Activated CD4-positive, alpha-beta T cell treated with anti-CD3 and anti-CD28 coated beads, Interleukin-2, Interleukin-6, amounts not matched to agents 100 ng/mL and 50 ng/mL, durations not matched to agents 16 hours and 8 hours (primary cell): Measurements from ENCODE around the gene CS.
"Not testable (repeated sequence)": the region's sequence is repeated elsewhere in the genome, so short reads cannot be mapped to it uniquely, and the experiment has no call there.

Source experiments
- DNase-seq: peaks from one replicate; pipeline ENCODE4 v3.0.0-alpha.2; 2020

Gene CS

DNA sequence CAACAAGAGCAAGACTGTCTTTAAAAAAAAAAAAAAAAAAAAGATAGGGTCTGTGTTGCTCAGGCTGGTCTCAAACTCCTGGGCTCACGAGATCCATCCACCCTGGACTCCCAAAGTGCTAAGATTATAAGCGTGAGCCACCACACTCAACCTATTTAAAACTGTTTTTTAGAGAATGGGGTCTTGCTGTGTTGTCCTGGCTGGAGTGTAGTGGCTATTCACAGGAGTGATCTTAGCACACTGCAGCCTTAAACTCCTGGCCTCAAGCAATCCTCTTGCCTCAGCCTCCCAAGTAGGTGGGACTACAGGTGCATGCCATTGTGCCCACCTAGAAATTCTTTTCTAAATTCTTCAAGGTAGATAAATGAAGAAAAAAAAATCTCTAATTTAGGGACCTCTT is 25.8 kb downstream of the CS start:
- DNase-seq: no peak

DNA sequence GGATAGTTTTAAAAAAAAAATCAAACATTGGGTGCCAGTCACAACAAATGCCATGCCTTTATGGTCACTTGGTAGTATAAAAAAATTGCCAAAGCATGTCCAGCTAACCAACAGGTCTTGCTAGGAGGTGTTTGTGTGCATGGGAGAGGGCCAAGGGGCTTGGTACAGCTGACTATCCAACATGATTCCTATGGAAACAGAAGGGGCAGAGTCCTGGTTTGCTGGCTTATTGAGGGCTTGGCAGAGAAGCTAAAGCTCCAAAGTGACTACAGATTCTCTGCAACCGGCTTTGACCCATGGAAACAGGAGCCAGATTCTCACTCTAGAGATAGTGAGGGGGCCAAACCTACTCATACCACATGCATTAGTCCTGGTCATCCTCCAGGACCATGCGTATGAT is 27.7 kb downstream of the CS start:
- DNase-seq: not testable (repeated sequence)

DNA sequence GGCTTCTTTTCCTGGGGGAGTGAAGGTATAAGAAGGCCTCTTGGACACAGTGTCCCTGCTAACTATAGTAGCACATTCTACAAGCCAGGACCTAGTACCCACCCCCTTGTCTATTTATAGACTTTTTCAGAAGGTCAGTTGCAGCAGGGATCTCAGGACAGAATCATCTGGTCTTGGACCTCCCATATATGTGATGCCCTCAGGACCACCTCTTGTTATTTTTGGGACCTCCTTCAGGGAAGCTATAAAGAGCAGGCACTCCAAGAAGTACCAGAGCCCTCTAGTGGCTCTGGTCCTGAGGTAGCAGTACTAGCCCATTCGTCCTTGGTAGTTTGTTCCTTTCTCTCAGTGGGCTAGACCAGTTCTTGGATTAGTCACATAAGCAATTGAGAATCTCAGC is 29.1 kb downstream of the CS start:
- peak; percentile 17 for DNase-seq

DNA sequence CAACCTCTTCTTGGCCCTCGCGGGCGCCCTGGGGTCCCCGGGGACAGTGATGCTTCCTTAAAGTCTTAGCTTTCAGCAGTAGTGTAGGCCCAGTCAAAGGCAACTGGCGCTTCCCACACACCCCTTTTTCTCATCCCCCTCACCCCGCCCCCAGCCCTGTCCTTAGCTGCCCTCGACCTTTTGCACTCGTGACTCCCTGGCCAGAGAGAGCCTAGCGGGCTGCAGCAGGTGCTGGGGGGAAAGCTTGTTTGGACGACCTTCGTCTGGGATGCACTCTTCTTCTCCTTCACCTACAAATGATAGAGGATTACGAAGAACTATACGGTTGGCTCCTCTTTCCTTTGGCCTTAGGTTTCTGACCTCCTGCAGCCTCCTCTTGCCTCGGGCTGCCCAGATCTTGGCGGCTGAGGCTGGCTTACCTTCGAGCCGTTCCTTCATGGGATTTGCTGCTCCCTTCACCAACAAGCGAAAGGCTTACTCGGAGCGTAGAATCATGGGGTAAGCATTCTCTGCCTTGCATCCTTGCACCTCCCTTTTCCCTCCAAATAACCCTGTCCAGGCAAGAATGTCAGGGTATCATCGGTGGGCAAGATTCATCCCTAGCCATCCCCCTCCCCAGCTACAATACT is 32.6 kb downstream of the CS start:
- no peak for DNase-seq

DNA sequence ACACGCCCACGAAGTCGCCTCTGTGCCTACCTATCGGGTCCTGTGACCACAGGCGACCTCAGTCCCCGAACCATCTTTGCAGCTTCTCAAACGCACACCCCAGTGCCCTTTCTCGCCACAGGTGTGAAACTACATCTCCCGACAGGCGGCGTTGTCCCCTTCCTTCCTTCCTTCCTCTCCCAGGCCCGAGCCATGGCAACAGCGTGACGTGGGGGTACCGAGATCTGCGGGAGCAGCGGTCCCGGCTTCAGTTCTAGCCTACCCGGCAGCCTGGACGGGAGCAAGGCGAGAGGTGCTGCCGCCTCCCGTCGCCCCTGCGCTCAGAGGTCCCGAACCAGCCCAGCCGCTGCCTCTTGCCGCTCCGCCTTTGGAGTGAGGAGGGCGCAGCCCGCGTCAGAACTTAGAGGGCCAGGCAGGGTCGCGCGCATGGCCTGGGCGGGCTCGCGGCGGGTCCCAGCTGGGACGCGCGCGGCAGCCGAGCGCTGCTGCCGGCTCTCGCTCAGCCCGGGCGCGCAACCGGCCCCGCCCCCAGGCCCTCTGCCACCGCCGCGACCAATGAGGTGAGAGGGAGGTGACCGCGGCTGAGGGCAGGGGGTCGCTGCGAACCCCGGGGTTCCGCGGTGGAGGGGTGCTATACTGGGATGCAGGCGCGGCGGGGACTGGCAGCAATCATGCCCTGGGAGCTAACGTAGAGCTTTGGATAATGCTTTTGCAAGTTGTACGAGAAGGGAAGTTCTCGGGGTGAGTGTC is 33.3 kb downstream of the CS start, which contains the start of gene COQ10A:
Gene COQ10A (plus strand): TSS at position 250 of the 750 bp plus-strand sequence. CDS start 177 bp downstream, at position 427.
- DNase-seq: peak; percentile 89

DNA sequence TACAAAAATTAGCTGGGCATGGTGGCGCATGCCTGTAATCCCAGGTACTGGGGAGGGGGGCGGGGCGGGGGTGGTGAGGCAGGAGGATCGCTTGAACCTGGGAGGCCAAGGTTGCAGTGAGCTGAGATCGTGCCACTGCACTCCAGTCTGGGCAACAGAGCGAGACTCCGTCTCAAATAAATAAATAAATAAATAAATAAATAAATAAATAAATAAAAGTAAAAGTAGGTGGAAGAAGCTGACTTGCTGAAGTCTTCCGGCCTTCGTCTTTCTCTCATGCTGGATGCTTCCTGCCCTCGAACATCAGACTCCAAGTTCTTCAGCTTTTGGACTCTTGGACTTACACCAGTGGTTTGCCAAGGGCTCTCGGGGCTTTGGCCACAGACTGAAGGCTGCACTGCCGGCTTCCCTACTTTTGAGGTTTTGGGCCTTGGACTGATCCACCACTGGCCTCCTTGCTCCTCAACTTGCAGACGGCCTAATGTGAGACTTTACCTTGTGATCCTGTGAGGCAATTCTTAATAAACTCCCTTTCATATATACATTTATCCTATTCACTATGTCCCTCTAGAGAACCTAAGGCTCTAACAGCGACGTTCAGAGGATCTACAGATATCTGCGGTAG is 34.0 kb downstream of the CS start:
- DNase-seq: not testable (repeated sequence)

DNA sequence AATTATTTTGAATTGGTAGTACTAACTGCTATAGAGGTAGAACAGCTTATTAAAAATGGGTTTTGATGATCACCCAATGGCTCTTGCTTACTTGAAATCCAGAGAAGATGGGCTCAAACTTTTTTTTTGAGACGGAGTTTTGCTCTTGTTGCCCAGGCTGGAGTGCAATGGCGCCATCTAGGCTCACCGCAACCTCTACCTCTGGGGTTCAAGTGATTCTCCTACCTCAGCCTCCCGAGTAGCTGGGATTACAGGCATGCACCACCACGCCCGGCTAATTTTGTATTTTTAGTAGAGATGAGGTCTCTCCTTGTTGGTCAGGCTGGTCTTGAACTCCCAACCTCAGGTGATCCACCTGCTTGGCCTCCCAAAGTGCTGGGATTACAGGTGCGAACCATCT is 37.2 kb downstream of the CS start:
- DNase-seq: not testable (repeated sequence)

DNA sequence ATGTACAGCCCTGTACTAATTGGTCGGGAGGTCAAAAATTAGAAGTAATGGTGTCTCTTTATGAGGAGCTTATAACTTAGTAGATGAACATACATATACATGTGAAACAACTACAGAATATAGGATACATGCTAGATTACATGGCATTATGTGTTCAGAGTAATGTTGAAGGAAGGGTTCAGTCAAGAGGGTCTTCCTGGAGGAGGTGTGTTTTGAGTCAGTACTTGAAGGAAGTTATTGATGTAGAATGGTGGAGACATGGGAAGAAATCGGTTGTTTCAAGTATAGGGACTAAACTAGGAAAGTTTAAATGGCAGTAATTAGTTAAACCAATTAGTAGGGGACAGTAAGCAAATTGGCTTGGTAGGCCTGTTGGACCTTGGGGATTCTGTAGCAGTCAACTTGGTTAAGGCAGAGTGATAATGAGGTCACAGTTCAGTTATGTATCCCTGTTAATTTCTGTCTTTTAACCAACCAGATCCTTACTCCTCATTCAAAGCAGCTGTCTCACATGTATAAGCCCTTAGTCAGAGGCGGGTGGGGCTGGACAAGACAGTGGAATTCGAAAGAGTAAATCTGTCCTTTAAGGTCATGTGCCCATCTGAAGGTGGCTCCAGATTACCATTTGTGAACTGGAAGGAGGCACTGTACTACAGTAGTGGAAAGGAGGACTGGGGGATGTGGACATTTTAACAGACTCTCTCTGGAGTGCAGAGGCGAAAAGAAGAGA is 38.5 kb downstream of the CS start:
- no peak for DNase-seq

DNA sequence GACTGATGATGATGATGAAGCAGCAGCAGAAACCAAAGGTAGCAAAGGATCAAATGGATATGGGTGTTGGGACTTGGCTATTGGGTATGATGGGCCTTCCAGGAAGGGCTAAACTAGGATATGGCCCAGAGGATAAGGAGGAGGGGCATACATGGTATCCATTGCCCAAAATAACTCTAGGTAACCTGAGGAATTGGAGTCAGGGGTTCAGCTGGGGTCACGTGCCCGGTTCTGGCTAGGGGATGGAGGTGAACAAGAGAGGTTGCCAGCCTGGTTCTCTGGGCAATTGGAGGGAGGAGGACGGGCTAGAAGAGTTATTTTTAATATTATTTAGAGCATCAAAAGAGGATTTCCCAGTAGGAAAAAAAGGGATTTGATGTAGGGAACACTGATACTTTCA is 39.2 kb downstream of the CS start:
- DNase-seq: no peak

DNA sequence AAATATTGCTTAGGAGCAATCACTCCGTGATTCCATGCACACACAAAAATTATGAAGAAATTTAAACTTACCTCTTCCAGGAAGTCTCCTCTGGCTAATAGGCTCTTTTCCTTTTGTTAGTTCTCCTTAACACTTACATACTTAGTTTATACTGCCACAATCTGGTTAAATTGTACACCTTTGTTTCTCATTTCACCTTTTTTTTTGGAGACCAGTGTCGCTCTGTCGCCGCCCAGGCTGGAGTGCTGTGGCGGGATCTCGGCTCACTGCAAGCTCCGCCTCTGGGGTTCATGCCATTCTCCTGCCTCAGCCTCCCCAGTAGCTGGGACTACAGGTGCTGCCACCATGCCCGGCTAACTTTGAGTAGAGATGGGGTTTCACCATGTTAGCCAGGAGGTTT is 39.8 kb downstream of the CS start:
- no peak for DNase-seq

DNA sequence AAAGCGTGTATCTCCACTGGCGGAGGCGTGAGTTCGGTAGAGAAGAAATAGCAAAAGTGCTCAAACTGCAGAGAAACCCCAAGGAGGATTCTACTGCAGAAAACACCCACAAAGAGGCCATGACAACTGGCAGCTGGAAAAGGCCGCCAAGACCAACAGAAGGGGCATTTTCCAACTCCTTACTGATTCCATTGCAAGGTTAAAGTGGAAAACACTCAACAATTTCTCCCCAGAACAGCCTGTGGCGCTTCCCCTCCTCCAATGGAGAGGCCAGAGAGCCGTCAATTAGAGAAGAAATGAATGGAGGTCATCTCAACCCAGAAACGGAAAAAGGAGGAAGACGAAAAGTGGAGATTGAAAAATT is 41.3 kb downstream of the CS start:
- no peak for DNase-seq

DNA sequence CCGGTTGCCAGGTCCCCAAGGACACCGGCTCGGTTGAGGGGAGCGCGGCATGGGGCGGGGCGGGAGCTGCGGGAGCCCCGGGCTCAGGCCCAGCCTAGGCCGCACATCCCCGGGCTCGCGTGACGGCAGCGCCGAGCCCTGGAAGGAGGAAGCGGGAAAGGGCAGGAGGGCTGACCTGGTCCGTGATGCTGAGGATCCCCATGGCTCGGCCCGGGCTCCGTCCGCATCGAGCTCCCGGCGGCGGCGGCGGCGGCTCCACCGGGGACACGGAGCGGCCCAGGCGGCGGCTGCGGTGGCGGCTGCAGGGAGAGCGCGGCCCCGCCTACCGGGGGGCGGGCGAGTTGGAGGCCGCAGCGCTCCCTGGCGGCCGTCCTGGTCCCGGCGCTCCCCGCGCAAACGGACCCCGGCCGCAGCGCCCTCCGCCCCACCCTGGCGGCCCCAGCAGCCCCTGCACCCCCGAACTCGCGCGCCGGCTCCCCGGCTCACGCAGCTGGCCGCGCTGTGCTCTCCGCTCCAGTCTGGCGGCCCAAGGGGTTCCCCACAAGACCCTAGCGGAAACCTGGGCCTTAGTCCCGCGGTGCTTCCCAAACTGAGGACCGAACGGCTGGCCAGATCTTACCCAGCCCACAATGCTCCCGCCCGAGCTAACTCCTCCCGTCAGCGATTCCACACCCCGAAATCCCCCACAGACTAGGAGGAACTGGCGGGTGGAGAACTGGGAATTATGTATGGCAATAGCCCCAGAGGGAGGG is 41.9 kb downstream of the CS start, which contains the start of gene ANKRD52:
Gene ANKRD52 (minus strand): TSS at position 317 of the 752 bp plus-strand sequence. CDS start 115 bp downstream, at position 202.
- DNase-seq: peak; percentile 84

DNA sequence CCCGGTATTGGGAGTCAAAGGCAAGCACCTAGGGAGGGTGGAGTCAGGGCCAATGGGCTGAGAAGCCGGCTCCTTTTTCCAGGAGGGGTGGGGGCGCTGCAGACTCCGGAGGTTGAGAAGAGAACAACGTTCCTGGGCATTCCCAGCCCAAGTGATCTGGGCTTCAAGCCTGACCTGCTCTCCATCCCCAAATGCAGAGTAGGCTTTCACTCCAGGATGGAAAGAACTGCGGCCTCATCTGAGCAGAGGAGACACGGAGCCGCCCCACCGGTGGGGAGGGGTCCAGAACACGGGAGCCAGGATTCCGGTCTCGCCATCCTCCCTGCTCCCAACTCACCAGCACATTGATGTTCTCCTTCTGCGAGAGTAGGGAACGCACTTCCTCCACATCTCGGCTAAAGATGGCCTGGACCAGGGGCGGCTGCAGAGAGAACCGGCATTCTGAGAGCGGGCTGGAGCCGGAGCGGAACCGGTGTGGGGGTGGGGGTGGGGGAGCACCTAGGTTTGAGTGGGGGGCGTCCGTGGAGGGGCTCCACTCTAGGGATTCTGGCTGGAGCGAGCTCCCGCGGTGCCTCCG is 42.6 kb downstream of the CS start:
- DNase-seq: peak; percentile 12

DNA sequence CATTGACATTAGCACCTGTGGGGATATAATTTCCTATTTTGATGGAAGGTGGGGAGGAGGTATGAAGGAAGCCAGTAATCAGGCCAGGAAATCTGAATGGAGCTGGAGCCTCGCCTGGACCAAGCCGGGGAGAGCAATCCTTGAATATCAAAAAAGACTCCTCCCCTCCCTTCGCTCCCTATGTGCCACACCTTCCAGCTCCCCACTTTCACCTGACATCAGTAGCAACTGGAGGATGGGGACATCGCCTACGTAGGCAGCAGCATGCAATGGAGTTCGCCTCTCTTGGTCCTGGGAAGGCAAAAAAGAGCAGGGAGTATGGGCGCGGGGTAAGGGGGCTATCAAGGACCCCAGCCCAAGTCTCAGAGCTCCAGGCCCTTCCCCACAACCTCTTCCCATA is 43.1 kb downstream of the CS start:
- DNase-seq: no peak

DNA sequence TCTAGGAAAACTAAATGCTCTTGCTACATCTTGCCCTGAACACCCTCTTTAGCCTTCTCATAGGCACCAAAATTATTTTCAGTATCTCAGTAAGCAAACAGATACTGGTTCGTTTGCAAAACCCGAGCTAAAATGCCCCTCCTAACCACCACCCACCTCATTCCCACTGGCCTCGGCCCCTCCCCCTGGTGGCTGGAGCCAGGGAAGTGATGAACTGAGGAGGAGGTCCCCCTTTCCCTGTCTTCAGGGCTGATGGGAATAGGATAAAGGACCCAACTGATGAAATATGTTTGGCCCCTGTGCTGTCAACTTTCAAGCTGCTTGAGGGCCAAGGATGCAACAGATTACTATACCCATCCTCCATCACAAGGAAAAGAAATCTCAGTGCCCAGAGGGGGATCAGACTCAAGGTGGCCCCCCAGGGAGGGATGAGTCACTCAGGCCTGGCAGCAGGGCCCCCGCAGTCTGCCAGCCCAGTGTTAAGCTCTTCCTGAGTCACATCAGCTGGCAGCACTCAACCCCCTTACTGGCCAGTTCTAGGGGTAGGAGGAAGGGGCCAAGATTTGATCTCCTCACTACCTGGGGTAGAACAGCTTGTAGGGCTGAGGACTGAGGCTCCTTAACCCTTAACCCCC is 43.7 kb downstream of the CS start:
- DNase-seq: no peak

DNA sequence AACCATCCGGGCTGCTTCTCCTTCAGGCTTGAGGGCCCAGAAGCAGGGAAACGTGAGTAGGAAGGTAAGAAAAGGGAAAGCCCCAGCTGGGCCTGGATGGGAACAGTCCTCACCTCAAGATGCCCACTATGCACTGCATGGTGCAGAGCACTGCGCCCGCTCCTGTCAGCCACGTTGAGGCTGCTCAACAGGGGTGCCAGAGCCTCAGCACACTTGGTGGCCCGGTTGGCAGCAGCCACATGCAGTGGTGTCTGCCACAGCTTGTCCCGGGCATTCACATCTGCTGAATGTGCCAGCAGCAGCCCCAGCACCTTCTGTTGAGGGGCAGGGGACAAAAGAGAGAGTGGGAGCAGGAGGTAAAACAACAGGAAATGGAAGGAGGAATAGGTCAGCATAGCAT is 44.5 kb downstream of the CS start:
- DNase-seq: no peak

DNA sequence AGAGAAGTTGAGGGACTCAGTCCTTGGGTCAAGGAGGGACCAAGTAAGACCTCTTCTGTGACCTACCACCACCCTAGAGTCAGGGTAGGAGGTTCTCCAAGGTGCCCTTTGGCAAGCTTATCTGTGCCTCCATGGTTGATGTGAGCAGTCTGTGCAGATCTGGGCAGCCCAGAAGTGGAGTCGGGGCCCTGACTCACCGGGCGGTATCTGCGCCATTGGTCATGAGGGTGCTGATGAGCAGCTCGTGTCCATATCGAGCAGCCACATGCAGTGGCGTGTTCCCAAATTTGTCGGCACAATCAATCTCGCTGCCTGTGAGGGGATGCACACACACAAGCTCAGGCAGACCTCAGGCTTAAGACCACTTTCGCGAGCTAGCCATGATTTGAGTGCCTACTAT is 47.0 kb downstream of the CS start:
- no peak for DNase-seq

DNA sequence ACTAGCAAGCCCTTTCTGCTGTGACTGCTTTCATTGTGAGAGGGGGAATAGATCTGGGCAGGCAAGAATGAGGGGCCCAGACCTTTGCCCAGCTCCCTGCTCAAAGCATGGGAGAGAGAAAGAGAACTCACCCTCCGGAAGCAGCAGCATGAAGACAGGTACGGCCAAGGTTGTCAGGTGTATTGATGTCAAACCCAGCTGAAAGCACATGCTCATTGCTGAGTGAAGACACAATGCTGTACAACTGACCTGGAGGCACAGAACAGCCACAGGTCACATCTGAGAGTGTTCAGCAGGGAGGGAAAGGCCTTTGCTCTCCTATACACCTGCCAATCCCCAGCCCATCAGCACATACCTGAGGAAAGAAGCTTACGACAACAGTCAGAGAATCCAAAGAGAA is 47.5 kb downstream of the CS start:
- no peak for DNase-seq

DNA sequence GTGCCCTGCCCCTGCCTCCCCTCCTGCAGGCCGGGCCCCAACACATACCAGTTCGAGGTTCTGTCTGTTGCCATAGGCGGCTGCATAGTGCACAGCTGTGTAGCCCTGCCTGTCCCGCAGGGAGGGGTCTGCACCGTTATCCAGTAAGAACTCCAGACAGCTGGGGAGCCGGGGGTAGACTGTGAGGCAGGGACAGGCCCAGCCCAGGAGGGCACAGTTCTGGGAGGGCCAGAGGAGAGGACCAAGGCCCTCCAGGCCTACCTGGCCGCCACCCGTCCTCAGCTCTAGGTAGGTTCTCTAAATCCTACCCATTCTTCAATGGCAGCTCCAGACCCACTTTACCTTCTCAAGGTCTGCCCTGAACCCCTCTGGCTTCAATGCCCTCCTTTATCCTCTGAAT is 51.4 kb downstream of the CS start:
- no peak for DNase-seq

DNA sequence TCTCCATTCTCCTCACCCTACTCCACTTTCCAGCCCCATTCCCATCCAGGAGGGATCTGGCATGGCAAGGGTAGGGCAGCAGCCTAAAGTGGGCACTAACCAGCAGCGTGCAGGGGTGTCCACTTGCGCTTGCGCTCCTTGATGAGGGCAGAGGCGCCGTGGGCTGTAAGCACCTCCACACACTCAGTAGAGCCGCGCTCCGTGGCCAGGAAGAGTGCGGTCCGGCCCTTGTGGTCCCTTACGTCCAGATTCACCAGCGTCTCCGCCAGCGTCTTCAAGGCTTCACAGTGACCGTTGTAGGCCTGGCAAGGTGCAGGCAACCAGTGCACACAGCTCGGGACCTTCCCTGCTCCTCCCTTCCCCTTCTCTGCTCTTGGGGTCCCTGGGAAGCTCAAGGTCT is 52.2 kb downstream of the CS start:
- no peak for DNase-seq

DNA sequence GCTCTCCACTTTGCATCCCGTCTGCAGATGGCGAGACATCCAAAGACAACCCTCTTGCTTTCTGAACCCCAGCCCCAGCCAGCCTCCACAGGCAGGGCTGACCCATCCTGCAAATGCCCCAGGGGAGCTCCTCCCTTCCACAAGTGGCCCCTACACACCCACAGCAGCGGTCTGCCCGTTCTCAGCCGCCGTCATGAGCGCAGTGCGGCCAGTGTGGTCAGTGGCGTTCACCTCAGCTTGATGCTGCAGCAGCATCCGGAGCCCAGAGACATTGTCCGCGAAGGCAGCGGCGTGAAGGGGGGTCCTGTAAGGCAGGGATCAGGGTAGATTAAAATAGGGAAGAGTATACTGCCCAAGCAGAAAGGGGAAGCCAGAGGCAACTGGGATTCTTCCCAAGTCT is 55.6 kb downstream of the CS start:
- DNase-seq: no peak

DNA sequence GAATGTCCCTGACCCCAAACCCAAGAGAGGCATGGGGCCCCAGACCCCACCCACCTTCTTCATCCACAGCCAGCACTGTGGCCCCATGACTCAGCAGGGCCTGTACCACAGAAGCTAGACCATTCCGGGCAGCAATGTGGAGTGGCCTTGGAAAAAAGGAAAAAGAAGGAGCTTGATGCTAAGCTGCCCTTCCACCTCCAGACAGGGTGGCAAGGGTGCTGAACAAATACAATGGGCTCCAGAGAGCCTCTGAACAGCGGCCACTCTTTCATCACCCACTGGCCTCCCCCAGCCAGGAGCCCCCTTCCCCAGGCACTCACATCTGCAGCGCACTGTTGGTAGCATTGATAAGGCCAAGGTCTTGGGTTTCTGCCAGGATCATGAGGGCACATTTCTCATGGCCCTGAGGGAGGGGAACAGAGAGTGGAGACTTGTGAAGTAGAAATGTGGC is 56.4 kb downstream of the CS start:
- DNase-seq: no peak
